Stimulated activated CD8-positive, alpha-beta memory T cell treated with anti-CD3 and anti-CD28 coated beads, Interleukin-7, amount 100 ng/mL, for 1 hour (primary cell): ENCODE measurements around the gene ANKRD13A.
"Not testable (repeated sequence)": the region's sequence is repeated elsewhere in the genome, so short reads cannot be mapped to it uniquely, and the experiment has no call there.

ENCODE experiments used
- DNase-seq, 2 donors: peaks; one replicate each; pipeline ENCODE4 v3.0.0-alpha.2; 2020; ENCODE audit warnings: low read depth in 2 of 2

ANKRD13A gene

GRCh38 chr12:110048242-110049027 lies 49.2 kb downstream of the ANKRD13A start, which contains the start of gene C12orf76:
TSS of gene C12orf76 (minus strand) at chr12:110048522. CDS start at chr12:110048495, 27 bp downstream.
- peak; percentile 73 to 83 for DNase-seq

GRCh38 chr12:110049034-110049433 lies 49.8 kb downstream of the ANKRD13A start:
- DNase-seq = not testable (repeated sequence)

- DNase-seq = not testable (repeated sequence)
Measured at GRCh38 chr12:110049666-110050065, 50.4 kb downstream of the ANKRD13A start.

- no peak for DNase-seq
Measured at GRCh38 chr12:110050927-110051326, 51.7 kb downstream of the ANKRD13A start.

GRCh38 chr12:110055375-110056352 lies 56.4 kb downstream of the ANKRD13A start:
- DNase-seq = not testable (repeated sequence)

GRCh38 chr12:110056643-110057042 lies 57.4 kb downstream of the ANKRD13A start:
- DNase-seq = not testable (repeated sequence)

- no peak for DNase-seq
Measured at GRCh38 chr12:110058875-110059615, 59.8 kb downstream of the ANKRD13A start.

GRCh38 chr12:110059651-110060000 lies 60.4 kb downstream of the ANKRD13A start:
- no peak for DNase-seq

- no peak for DNase-seq
Measured at GRCh38 chr12:110062241-110062640, 63.0 kb downstream of the ANKRD13A start.

GRCh38 chr12:110065540-110065939 lies 66.3 kb downstream of the ANKRD13A start:
- no peak for DNase-seq

- DNase-seq = no peak
Measured at GRCh38 chr12:110067531-110067930, 68.3 kb downstream of the ANKRD13A start.

- DNase-seq = not testable (repeated sequence)
Measured at GRCh38 chr12:110068115-110068514, 68.9 kb downstream of the ANKRD13A start.

GRCh38 chr12:110068654-110069053 lies 69.4 kb downstream of the ANKRD13A start:
- no peak for DNase-seq

GRCh38 chr12:110071504-110071903 lies 72.3 kb downstream of the ANKRD13A start:
- no peak for DNase-seq

- no peak for DNase-seq
Measured at GRCh38 chr12:110071967-110072366, 72.7 kb downstream of the ANKRD13A start.

- DNase-seq = not testable (repeated sequence)
Measured at GRCh38 chr12:110072636-110073035, 73.4 kb downstream of the ANKRD13A start.

GRCh38 chr12:110073049-110073831 lies 74.0 kb downstream of the ANKRD13A start:
- DNase-seq = no peak

- no peak for DNase-seq
Measured at GRCh38 chr12:110074089-110074488, 74.9 kb downstream of the ANKRD13A start.

GRCh38 chr12:110075880-110076279 lies 76.7 kb downstream of the ANKRD13A start:
- no peak for DNase-seq

GRCh38 chr12:110077800-110078199 lies 78.6 kb downstream of the ANKRD13A start:
- DNase-seq = no peak
